A673 (cell line): Measurements from ENCODE around the gene MYH16. TPM values are rescaled to one million over a fixed set of nuclear protein-coding genes. Genes with fewer than 3 reads are reported as not detected.

Source experiments
- BruUV-seq: library from RNA; stranded (reverse); fragments of 400-500 nt; replicated peaks from 2 replicates; lab custom pipeline; 2021; lab: Mats Ljungman, UMichigan
- CTCF ChIA-PET: fragments of 300-600 bp; sonication (Branson Sonifier 250); formaldehyde crosslinking; loops from one replicate; lab custom pipeline; 2022; ENCODE audit warnings: antibody characterized with exemption; lab: Charles Lee
- POLR2A ChIA-PET: fragments of 300-600 bp; sonication (Branson Sonifier 250); formaldehyde crosslinking; loops from one replicate; lab custom pipeline; 2022; ENCODE audit warnings: antibody characterized with exemption; ENCODE audit not compliant: low non-redundant PET; lab: Charles Lee
- DNase-seq: peaks from one replicate; pipeline ENCODE4 v3.0.0-alpha.2; 2015; ENCODE audit warnings: low spot score
- H3K27ac ChIP-seq: fragments of 200-600 bp; sonication (generic); 2 replicates; pipeline ENCODE4 v1.5.1; 2016; ENCODE audit warnings: mixed run types, low read depth, mild to moderate bottlenecking, mixed read lengths, antibody characterized with exemption, low read length; ENCODE audit not compliant: poor library complexity, severe bottlenecking
- H3K27me3 ChIP-seq: fragments of 200-600 bp; sonication (generic); replicated peaks from 2 replicates; pipeline ENCODE4 v1.6.1; 2017; ENCODE audit warnings: mixed run types, low read depth, mild to moderate bottlenecking, mixed read lengths, antibody characterized with exemption, low read length; ENCODE audit not compliant: insufficient read depth, poor library complexity
- H3K36me3 ChIP-seq: fragments of 200-600 bp; sonication (generic); 2 replicates; pipeline ENCODE4 v1.6.1; 2016; ENCODE audit warnings: mixed run types, mild to moderate bottlenecking, mixed read lengths, antibody characterized with exemption, low read length; ENCODE audit not compliant: insufficient read depth, poor library complexity, severe bottlenecking
- H3K4me1 ChIP-seq: fragments of 200-600 bp; sonication (generic); 2 replicates; pipeline ENCODE4 v1.6.1; 2017; ENCODE audit warnings: mixed run types, mild to moderate bottlenecking, mixed read lengths, antibody characterized with exemption, low read length; ENCODE audit not compliant: insufficient read depth, poor library complexity, severe bottlenecking
- H3K4me3 ChIP-seq: fragments of 200-600 bp; sonication (generic); 2 replicates; pipeline ENCODE4 v1.5.1; 2016; ENCODE audit warnings: low read depth, mixed run types, mild to moderate bottlenecking, mixed read lengths, low read length; ENCODE audit not compliant: poor library complexity, severe bottlenecking
- H3K9me3 ChIP-seq: fragments of 200-600 bp; sonication (generic); 2 replicates; pipeline ENCODE4 v1.6.1; 2016; ENCODE audit warnings: mixed run types, low read depth, mild to moderate bottlenecking, mixed read lengths, antibody characterized with exemption, low read length; ENCODE audit not compliant: poor library complexity, severe bottlenecking
- EZH2 ChIP-seq: fragments of 200-600 bp; sonication (generic); IDR thresholded peaks from 2 replicates; pipeline ENCODE4 v1.6.1; 2017; ENCODE audit warnings: borderline replicate concordance, low read depth, mild to moderate bottlenecking, mixed read lengths, antibody characterized with exemption, low read length; ENCODE audit not compliant: poor library complexity, severe bottlenecking
- intact Hi-C: fragments of 100-400 bp; cut with micrococcal nuclease; formaldehyde crosslinking; loops from one replicate; pipeline ENCODE4 v1.10.0; 2022; ENCODE audit not compliant: unreplicated experiment
- total RNA-seq: library from RNA; stranded (reverse); gene quantifications from 2 replicates; pipeline ENCODE4 v1.2.3, GENCODE V29; 2021
- TF ChIP-seq, protein P1 (sequence below): fragments of 300-800, 200-600 bp; sonication (generic); conservative IDR thresholded peaks from 2 replicates; pipeline ENCODE4 v1.5.1; 2017; ENCODE audit warnings: low read depth, mild to moderate bottlenecking, antibody characterized with exemption, low read length, moderate library complexity, mixed read lengths

MYH16 gene
- total RNA-seq, 1 experiment from 2014 or later = not detected

DNA sequence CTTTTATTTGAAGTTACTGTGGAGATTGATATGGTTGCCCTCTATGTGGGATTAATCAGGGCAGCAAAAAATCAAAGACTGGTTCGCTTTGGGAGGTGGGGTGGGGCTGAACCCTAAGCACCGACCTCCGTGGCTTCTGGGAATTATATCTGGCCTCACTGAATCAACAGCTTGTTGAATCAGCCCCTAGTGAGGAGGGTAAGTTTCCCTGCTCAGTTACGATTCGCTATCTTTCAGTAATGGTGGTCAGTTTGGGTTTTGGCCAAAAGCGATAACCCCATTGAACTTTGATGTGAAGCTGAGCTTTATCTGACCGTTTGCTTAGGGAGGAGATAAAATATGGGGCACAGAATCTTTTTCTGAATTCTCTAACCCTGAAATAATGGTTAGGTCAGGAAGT, 36.5 kb downstream of the MYH16 start:
- Histone ChIP-seq H3K27me3 (no peaks in the 10 kb centered on the region), H3K4me3 (no peak overlapping the region), H3K4me1 (no peaks in the 10 kb centered on the region), H3K9me3 (no peaks in the 10 kb centered on the region), H3K27ac (no peak overlapping the region), H3K36me3 (no peaks in the 10 kb centered on the region)
- CTCF ChIA-PET = no interaction called here
- BruUV-seq = no TSS peak
- TF ChIP-seq EZH2 = no peak
- TF ChIP-seq, protein P1, sequence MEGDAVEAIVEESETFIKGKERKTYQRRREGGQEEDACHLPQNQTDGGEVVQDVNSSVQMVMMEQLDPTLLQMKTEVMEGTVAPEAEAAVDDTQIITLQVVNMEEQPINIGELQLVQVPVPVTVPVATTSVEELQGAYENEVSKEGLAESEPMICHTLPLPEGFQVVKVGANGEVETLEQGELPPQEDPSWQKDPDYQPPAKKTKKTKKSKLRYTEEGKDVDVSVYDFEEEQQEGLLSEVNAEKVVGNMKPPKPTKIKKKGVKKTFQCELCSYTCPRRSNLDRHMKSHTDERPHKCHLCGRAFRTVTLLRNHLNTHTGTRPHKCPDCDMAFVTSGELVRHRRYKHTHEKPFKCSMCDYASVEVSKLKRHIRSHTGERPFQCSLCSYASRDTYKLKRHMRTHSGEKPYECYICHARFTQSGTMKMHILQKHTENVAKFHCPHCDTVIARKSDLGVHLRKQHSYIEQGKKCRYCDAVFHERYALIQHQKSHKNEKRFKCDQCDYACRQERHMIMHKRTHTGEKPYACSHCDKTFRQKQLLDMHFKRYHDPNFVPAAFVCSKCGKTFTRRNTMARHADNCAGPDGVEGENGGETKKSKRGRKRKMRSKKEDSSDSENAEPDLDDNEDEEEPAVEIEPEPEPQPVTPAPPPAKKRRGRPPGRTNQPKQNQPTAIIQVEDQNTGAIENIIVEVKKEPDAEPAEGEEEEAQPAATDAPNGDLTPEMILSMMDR = no peak
- POLR2A ChIA-PET = no interaction called here
- intact Hi-C loops = no loop called here
- no peak for DNase-seq

DNA sequence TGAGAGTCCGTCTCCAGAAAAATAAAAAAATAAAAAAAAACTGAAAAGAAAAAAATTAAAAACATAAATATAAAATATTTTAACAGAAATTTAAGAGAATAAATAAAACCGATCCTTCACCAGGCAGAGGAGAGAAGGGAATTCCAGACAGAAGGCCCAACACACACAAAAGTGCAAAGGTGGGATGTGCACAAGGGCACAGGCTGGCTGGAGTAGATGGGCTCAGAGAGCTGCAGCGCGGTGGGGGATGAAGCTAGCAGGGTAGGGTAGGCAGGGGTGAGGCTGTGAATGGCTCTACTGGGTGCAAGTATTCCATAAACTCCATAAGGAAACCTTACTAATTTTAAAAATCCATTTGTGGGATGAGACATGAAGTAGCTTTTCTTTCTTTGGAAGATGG, 37.4 kb downstream of the MYH16 start:
- DNase-seq = no peak
- ChIA-PET CTCF (interaction anchor here (1.1 kb wide), 1 partner anchor 270 kb away, joined by 6 read pairs; no protein-coding TSS in a partner anchor), POLR2A (no interaction called here)
- Histone ChIP-seq H3K4me3 (no peak overlapping the region), H3K9me3 (no peaks in the 10 kb centered on the region), H3K4me1 (no peaks in the 10 kb centered on the region), H3K27ac (no peak overlapping the region), H3K27me3 (no peaks in the 10 kb centered on the region), H3K36me3 (no peaks in the 10 kb centered on the region)
- BruUV-seq = no TSS peak
- no peak for TF ChIP-seq EZH2
- TF ChIP-seq, protein P1 = no peak
- intact Hi-C loops = no loop called here

DNA sequence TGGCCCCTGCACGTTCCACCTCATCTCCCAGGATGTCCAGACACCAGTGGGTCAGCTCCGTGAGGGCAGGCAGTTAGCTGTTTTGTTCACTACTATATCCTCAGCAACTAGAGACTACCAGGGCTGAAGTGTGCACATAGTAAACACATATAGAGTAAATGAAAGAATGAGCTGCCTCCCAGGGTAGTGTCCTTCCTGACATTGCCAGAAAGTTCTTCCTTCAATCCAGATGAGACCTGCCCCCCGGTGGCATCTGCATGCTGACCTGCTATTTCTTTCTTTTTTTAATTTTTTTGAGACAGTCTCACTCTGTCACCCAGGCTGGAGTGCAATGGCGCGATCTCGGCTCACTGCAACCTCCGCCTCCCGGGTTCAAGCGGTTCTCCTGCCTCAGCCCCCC, 39.1 kb downstream of the MYH16 start:
- no peaks in the 10 kb centered on the region for H3K9me3 ChIP-seq
- no peak for DNase-seq
- H3K36me3 ChIP-seq = no peaks in the 10 kb centered on the region
- no peak overlapping the region for H3K27ac ChIP-seq
- no peaks in the 10 kb centered on the region for H3K27me3 ChIP-seq
- H3K4me1 ChIP-seq = no peaks in the 10 kb centered on the region
- intact Hi-C loops = no loop called here
- CTCF ChIA-PET = no interaction called here
- POLR2A ChIA-PET = no interaction called here
- no TSS peak for BruUV-seq
- TF ChIP-seq, protein P1 = no peak
- TF ChIP-seq EZH2 = no peak
- no peak overlapping the region for H3K4me3 ChIP-seq
